GM21367 (cell line): ENCODE measurements around the gene SETDB1.
"Not testable (repeated sequence)": the region's sequence is repeated elsewhere in the genome, so short reads cannot be mapped to it uniquely, and the experiment has no call there.

Experiments
- ATAC-seq: cut with Tn5 transposase; IDR thresholded peaks from one replicate; pipeline ENCODE4 v1.9.1; 2021; ENCODE audit not compliant: unreplicated experiment

The SETDB1 gene

DNA sequence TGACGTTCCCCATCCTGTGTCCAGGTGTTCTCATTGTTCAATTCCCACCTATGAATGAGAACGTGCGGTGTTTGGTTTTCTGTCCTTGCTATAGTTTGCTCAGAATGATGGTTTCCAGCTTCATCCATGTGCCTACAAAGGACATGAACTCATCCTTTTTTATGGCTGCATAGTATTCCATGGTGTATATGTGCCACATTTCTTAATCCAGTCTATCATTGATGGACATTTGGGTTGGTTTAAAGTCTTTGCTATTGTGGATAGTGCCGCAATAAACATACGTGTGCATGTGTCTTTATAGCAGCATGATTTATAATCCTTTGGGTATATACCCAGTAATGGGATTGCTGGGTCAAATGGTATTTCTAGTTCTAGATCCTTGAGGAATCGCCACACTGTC is 2.6 kb downstream of the SETDB1 start:
- not testable (repeated sequence) for ATAC-seq

DNA sequence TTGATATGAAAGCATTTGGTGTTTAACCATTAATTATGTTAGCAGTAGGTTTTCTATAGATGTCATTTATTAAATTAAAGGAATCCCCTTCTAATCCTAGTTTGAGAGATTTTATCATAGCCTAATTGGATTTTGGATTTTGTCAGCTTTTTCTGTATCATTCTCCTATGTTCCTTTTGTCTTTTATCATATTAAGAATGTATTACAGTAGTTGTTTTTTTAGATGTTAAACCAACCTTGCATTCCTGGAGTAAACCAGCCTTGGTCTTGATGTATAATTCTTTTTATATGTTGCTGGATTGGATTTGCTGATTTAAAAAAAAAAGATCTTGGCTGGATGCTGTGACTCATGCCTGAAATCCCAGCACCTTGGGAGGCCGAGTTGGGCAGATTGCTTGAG is 5.6 kb downstream of the SETDB1 start:
- no peak for ATAC-seq

DNA sequence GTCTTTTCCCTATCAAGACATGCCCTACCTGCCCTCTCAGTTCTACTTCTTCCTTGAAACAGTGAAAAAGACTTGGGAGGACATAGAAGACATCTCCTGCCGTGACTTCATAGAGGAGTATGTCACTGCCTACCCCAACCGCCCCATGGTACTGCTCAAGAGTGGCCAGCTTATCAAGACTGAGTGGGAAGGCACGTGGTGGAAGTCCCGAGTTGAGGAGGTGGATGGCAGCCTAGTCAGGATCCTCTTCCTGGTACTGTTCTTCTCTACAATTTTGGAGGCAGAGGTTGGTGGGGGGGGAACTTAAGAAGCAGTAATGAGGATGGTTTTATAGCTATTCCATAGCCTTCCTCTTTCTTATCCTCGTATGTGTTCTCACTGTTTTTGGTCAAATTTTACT is 18.7 kb downstream of the SETDB1 start:
- ATAC-seq: no peak

DNA sequence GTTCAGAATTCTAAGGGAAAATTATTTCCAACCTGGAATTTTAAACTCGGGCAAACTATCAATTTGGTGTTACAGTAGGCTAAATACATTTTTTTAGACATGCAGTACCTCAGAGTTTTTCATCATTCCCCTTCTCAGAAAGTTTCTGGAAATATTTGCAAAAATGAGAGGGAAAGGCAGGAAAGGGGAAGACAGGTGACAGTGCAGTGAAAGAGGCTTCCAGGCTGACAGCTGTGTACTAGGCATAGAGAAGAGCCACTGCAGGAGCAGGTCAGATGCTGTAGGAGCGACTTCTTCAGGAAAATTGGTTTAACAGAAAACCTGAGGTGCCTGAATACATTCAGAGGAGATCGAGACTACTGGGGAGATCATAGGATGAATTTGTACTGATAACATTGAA is 28.5 kb downstream of the SETDB1 start:
- ATAC-seq: no peak

DNA sequence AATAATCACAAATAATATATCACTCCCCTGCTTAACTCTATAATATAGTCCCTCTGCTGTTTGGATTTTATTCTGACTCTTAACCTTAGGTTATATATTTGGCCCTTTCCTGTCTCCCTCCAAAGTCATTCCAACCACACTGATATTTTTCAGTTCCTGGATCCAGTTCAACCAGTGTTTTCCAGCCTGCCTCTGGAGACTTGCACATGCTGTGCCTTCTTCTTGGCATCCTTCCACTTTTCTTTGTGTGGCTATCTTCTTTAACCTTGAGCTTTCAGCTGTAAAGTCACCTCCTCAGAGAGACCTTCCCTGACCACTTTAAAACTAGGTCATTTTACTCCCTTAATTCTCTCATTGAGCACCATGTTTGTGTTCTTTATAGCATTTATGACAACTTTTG is 29.1 kb downstream of the SETDB1 start:
- ATAC-seq: no peak

DNA sequence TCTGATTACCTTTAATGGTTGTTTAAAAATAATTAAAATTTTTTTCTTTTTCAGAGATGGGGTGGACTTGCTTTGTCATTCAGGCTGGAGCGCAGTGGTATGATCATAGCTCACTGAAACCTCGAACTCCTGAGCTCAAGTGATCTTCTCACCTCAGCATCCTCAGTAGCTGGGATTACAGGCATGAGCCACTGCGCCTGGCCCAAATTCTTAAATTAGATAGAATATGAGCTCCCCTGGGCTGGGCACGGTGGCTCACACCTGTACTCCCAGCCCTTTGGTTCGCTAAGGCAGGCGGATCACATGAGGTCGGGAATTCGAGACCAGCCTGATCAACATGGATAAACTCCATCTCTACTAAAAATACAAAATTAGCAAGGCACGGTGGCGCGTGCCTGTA is 31.5 kb downstream of the SETDB1 start:
- ATAC-seq: no peak

DNA sequence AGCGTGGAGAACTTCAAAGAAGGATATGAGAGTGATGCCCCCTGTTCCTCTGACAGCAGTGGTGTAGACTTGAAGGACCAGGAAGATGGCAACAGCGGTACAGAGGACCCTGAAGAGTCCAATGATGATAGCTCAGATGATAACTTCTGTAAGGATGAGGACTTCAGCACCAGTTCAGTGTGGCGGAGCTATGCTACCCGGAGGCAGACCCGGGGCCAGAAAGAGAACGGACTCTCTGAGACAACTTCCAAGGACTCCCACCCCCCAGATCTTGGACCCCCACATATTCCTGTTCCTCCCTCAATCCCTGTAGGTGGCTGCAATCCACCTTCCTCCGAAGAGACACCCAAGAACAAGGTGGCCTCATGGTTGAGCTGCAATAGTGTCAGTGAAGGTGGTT is 34.5 kb downstream of the SETDB1 start:
- ATAC-seq: no peak

DNA sequence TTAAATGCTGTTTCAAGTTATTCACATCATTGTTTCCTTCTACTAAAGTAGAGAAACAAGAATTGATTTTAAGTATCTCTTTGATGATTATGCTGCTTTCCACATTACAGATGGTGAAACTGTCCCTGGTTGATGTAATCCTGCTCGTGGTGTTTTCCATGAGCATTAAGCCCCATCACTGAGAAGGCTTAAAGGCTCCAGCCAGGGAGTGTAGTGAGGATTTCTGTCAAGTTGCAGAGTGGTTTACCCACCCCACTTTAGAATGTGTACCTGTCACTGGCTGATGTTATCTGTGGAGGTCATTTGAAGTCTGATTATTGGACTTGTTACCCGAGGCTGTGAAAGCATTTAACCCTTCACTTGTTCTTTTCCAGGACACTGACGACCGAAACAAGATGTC is 35.6 kb downstream of the SETDB1 start:
- ATAC-seq: no peak

DNA sequence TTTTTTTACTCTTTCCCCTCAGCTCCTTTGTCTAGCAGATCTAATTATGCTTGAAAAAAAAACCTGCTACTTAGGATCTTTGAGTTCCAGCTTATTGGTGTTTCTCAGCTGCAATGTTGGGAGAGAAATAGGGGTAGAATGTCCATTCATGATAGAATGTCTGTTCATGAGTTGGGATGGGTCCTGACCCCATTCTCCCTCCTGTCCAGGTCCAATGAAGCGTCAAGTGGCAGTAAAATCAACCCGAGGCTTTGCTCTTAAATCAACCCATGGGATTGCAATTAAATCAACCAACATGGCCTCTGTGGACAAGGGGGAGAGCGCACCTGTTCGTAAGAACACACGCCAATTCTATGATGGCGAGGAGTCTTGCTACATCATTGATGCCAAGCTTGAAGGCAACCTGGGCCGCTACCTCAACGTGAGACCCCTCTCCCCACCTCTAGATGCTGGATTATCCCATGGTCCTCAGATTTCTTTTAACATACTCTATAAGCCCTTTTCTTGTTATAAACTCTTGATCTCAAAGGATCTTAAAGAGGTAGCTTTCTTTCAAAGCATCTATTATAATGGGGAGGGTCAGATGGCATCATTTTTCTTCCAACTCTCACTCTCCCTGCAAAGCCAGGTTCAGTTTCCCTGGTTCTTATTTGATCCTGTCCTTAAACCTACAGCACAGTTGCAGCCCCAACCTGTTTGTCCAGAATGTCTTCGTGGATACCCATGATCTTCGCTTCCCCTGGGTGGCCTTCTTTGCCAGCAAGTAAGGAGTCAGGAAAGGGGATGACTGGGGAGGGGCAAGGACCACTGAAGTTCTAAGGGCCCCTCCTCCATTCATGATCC is 37.4 kb downstream of the SETDB1 start:
- ATAC-seq: no peak

DNA sequence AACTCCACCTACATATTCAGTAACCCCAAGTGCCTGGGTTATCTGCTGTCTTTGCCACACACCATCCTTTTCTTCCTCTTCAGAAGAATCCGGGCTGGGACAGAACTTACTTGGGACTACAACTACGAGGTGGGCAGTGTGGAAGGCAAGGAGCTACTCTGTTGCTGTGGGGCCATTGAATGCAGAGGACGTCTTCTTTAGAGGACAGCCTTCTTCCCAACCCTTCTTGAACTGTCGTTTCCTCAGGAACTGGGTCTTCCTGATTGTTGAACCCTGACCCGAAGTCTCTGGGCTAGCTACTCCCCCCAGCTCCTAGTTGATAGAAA is 38.0 kb downstream of the SETDB1 start:
- ATAC-seq: no peak

DNA sequence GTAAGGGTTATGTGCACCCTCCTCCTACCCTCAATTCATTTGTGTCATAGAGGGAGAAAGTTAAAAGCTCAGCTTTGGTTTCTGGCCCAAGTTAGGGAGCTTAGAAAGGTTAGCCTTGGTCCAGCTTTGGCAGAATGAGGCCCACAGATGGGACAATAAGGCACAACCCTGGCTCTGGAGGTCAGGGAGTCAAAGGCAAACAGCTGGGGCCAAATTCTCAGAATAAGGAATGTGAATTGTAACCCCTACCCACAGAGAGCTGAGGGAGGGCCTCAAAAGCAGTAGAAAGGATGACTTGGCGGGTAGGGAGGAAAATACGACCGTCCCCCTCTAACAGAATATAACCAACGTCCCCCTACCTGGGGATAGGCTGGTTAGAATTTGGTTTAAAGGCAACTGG is 39.4 kb downstream of the SETDB1 start:
- no peak for ATAC-seq

DNA sequence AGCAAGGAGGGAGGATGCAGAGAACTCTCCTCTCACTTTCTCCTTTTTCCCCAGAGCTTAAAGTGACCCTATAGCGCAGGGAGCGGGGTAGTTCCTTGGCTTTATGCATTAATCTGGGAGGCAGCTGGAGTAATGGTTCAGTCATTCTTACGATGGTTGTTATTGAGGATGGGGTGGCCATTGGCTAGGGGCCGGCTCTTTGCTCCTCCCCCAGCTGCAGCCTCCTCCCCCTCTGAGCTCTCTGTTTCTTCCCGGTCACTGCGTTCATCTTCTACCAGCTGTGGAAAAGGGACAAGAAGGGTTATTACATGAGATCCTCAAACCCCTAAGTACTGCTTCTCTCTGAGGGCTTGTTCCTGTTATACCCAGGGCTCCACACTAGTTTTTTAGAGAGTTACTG is 39.8 kb downstream of the SETDB1 start:
- no peak for ATAC-seq

DNA sequence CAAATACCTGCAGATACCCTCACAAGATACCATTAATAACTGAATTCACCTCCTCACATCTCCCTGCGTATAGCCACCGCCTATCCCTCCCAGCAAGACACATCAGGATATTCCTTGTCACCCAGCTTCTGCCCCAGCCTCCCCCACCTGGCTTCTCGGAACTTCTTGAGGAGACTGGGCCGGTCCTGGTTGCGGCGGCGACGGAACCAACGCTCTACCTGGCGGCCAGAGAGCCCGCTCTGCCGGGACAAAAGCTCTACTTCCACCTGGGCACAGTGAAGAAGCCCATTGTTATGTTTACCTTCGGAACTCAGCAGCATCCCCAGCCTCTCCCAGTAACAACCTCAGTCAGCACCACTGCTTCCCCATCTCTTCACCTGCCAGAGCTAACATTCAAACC is 41.8 kb downstream of the SETDB1 start:
- ATAC-seq: no peak

DNA sequence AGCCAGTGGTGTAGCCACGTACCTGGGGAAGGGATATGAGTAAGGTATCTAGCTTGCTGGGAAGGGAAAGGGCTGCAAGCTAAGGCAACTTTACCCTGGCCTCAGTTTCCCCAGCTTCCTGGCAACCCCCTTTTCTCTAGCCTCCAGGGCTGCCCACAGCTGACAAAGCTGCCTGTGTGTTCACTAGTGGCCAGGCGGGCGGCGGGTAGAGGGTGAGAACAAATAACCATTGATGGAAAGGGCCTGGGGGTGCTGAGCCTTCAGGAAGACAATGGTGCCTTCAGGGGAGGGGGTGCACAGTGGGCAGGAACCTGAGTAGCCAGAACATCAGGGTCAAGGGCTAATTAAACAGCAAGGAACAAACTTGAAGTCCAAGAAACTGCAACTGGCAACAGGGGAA is 42.3 kb downstream of the SETDB1 start:
- ATAC-seq: no peak

DNA sequence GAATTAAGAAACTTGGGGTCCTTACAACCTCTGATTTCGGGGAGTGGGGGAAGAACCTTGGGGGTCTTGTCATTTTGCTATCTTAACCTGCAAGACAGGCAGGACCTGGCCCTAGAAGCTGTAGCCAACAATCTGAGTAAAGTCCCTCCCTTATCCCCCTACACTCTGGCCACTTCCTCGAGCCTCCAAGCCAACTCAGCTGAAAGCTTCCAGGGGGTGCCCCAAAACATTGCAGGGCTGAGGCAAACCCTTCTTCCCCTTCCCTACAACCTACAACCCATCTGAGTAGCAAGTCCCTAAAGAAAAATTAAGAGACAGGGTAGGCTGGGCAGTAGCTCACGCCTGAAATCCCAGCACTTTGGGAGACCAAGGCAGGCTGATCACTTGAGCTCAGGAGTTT is 43.5 kb downstream of the SETDB1 start:
- ATAC-seq: no peak

DNA sequence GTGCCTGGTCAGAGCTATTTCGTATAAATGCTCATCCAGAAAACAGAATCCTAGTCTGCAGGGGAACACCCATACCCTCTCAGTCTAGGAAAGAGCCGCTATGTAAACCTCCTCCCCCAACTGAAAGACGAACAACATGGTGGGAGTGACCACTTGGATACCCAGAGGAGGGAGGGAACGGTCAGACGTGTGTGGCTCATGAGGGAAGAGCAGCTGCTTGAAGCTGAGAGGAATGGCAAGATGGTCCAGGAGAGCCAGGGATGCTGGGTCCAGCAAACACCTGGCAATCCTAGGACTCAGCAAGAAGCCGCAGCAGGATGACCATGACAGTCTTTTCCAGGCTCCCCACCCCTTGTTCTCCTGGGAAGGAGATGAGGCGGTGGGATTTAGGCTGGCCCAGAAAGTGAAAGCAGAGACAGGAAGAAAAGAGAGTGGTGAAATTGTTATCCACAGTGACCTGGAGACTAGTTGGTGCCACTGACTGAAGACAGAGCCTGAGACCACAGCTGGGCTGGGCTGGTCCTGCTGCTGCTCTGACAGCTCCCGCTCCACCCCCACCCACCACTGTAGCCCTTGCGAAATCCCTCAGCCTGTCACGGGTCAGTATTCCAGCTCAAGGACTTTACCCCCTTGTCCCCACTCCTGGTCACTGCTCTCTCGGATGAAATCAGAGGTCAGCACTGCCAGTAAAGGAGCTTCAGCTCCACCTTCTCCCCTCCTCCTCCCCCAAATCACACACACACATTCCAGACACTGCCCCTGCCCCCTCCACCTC is 44.8 kb downstream of the SETDB1 start:
- no peak for ATAC-seq

DNA sequence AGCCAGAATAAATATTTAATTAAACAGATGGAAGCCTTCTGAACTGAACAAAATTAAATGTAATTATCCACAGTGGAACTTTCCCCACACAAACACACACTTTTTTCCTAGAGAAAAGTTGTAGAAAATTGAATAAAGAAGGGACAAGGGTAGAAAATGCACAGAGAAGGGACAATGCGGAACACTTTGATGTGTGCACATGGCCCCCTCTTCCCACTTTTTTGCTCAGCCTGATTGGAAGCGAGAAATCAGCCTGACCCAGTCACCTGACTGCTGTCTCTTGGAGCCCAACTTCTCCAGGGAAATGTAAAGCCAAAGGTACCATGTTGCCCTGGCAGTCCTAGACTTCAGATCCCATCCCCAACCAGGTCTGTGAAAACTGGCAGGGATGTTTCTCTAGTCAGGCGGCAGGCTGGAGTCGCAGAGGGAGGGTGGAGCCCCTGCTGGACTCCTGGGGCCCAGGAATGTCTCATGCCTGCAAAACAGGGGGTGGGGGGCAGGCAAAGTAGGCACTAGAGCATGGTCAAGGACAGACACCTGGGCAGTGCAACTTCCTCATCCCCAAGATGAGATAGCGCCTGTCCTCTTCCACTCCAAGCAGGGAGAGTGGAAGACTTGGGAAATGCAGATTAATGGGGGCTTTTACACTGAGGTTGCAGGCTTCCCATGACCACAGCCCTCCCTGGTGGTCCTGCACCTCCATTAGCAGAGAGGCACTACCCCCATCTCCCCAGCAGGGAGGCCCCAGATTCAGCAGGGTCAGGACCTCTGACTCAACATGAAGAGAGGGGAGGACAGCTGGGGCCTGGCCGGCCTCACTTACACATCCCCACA is 45.6 kb downstream of the SETDB1 start:
- no peak for ATAC-seq

DNA sequence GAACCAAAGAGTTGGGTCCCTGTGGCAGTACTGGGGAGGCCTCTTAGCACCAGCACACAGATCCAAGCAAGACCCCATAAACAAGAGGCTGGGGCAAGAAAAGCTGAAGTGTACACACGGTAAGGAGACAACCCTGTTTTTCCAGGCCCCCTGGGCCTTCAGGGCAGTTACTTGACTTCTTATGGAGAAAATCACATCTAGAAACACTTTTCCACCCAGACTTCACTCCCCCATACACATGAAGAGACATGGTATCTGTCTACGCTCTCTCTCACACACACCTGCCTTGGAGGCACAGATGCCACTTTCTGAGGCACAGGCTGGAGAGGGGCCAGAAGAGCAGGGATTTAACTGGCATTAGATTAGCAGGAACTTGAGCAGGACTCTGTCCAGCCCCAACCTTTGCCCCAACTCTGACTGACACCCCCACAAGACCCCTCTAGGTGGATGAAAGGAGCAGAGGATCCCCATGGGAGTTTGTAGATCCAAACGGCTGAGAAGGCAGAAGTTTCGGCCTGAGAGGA is 46.3 kb downstream of the SETDB1 start:
- ATAC-seq: no peak

DNA sequence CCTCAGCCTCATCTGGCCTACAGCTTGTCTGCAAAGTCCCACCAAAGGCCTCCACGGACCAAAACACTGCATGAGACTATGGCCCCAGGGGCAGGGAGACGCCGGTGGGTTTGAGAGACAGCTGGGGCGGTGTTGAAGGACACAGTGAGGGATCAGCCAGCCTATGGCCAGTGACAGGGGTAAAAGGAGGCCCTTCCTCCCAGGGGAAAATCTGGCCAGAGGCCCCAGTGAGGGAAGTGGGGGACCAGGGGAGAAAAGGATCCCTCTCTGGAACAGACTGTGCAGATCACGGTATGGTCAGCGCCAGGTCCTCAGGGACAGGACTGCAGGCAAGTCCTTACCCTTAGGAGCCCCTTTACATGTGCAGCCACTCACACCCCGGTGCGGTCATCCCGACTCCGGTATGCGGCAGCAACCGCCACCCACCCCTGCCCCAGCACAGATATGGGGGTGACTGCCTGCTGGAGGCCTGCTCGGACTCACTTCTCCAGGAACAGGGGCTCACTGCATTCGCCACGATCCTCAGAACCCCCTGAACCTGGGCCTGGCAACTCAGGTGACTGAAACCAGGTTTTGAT is 47.2 kb downstream of the SETDB1 start:
- ATAC-seq: no peak

DNA sequence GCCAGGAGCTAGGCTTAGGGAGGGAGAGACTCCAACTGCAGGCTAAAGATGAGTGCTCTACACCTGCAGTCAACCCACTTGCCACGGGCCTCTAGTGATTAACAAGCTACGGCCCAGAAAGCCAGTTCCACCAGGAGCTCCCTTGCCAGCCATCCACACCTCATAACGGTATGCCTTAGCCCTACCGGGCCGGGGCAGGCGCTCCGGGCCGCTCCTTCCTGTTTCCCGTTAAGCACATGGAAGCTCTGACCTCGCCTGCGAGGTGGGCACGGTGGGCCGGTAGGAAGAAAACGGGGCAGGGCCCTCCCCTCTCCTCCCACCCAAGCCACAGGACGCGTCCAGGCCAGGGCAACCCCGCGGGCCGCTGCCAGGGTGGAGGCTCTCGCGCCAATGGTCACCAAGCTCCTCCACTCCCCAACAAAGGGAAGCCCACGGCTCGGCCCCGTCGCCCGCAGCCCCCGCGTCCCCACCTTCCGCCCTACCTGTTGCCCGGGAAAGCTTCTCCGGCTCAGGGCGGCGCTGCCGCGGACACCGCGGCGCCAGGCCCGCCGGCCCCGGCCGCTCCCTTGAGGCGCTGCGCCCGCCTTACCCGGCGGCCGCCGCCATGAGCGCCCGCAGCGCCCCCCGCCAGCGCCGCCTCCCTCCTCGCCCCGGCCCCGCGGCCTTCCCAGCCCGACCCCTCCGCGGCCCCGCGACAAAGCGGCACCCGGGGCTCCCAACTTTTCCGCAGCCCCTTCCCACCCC is 47.8 kb downstream of the SETDB1 start:
- ATAC-seq: peak; percentile 24
